HepG2 (cell line): ENCODE results near the gene TPSD1. TPM values are rescaled to one million over a fixed set of nuclear protein-coding genes. Genes with fewer than 3 reads are reported as not detected.

Experiments used
- ATF7 ChIP-seq, 2 experiments: fragments of 450-650 bp in 1 of 2; sonication (generic) in 1 of 2; formaldehyde crosslinking in 1 of 2; IDR thresholded peaks; 2 replicates each; pipeline versions ENCODE4 v1.4.0 to v1.6.1; 2016 to 2020; ENCODE audit warnings: antibody characterized with exemption in 1 of 2, mild to moderate bottlenecking in 1 of 2, missing genetic modification reagents in 1 of 2
- ELF3 ChIP-seq: IDR thresholded peaks from 2 replicates; pipeline ENCODE4 v1.6.1; 2016; ENCODE audit warnings: missing genetic modification reagents, missing compliant biosample characterization
- ETV5 ChIP-seq: IDR thresholded peaks from 2 replicates; pipeline ENCODE4 v1.6.1; 2018; ENCODE audit warnings: missing biosample characterization, missing genetic modification reagents, inconsistent platforms, borderline replicate concordance
- FOSL2 ChIP-seq: sonication (generic); formaldehyde crosslinking; IDR thresholded peaks from 2 replicates; pipeline ENCODE4 v1.4.0; 2020; ENCODE audit warnings: missing genetic modification reagents
- FOXA3 ChIP-seq: IDR thresholded peaks from 2 replicates; pipeline ENCODE4 v1.6.1; 2016; ENCODE audit warnings: missing genetic modification reagents, missing compliant biosample characterization
- FOXK1 ChIP-seq: sonication (generic); formaldehyde crosslinking; IDR thresholded peaks from 2 replicates; pipeline ENCODE4 v1.4.0; 2020; ENCODE audit warnings: low read depth, missing genetic modification reagents, borderline replicate concordance
- FOXK2 ChIP-seq: fragments of 450-650 bp; IDR thresholded peaks from 2 replicates; pipeline ENCODE4 v1.6.1; 2016
- FOXM1 ChIP-seq: sonication (generic); formaldehyde crosslinking; IDR thresholded peaks from 2 replicates; pipeline ENCODE4 v1.5.0; 2020; ENCODE audit warnings: missing genetic modification reagents
- FOXP1 ChIP-seq, 2 experiments: fragments of 450-650 bp in 1 of 2; IDR thresholded peaks; 2 replicates each; pipeline ENCODE4 v1.6.1; 2017 to 2018; ENCODE audit warnings: antibody characterized with exemption in 1 of 2
- GATA4 ChIP-seq: sonication (generic); IDR thresholded peaks from 2 replicates; pipeline ENCODE4 v1.6.1; 2016; ENCODE audit warnings: antibody characterized with exemption, low read depth, borderline replicate concordance
- HDAC2 ChIP-seq: sonication (generic); formaldehyde crosslinking; IDR thresholded peaks from 2 replicates; pipeline ENCODE4 v1.4.0; 2020; ENCODE audit warnings: missing genetic modification reagents
- HIC2 ChIP-seq: sonication (generic); formaldehyde crosslinking; IDR thresholded peaks from 2 replicates; pipeline ENCODE4 v1.9.0; 2022; ENCODE audit warnings: low read depth, missing genetic modification reagents
- HOMEZ ChIP-seq: IDR thresholded peaks from 2 replicates; pipeline ENCODE4 v1.6.1; 2016; ENCODE audit warnings: low read depth
- MED1 ChIP-seq: sonication (generic); formaldehyde crosslinking; IDR thresholded peaks from 2 replicates; pipeline ENCODE4 v1.4.0; 2020; ENCODE audit warnings: missing genetic modification reagents
- NFYB ChIP-seq: sonication (generic); formaldehyde crosslinking; IDR thresholded peaks from 2 replicates; pipeline ENCODE4 v1.4.0; 2020; ENCODE audit warnings: missing genetic modification reagents
- NRL ChIP-seq: sonication (generic); formaldehyde crosslinking; IDR thresholded peaks from 2 replicates; pipeline ENCODE4 v1.5.0; 2020; ENCODE audit warnings: missing genetic modification reagents, mild to moderate bottlenecking, moderate library complexity, borderline replicate concordance
- PHF21A ChIP-seq: sonication (generic); formaldehyde crosslinking; IDR thresholded peaks from 2 replicates; pipeline ENCODE4 v1.5.0; 2020; ENCODE audit warnings: mild to moderate bottlenecking, missing genetic modification reagents
- RXRB ChIP-seq: IDR thresholded peaks from 2 replicates; pipeline ENCODE4 v1.6.1; 2016; ENCODE audit warnings: borderline replicate concordance, missing genetic modification reagents, missing compliant biosample characterization
- SAP130 ChIP-seq: IDR thresholded peaks from 2 replicates; pipeline ENCODE4 v1.6.1; 2016; ENCODE audit warnings: low read depth
- SIX1 ChIP-seq: sonication (generic); formaldehyde crosslinking; IDR thresholded peaks from 2 replicates; pipeline ENCODE4 v1.4.0; 2020; ENCODE audit warnings: missing genetic modification reagents, borderline replicate concordance
- SSRP1 ChIP-seq: IDR thresholded peaks from 2 replicates; pipeline ENCODE4 v1.6.1; 2016; ENCODE audit warnings: control low read depth
- TBX2 ChIP-seq: sonication (generic); formaldehyde crosslinking; IDR thresholded peaks from 2 replicates; pipeline ENCODE4 v1.5.0; 2020; ENCODE audit warnings: missing genetic modification reagents, mild to moderate bottlenecking, borderline replicate concordance
- TFE3 ChIP-seq: IDR thresholded peaks from 2 replicates; pipeline ENCODE4 v1.6.1; 2016
- ZNF607 ChIP-seq: sonication (generic); formaldehyde crosslinking; IDR thresholded peaks from 2 replicates; pipeline ENCODE4 v1.5.1; 2020; ENCODE audit warnings: missing genetic modification reagents, mild to moderate bottlenecking, borderline replicate concordance
- ZNF672 ChIP-seq: sonication (generic); formaldehyde crosslinking; IDR thresholded peaks from 2 replicates; pipeline ENCODE4 v1.8.1; 2022; ENCODE audit warnings: missing genetic modification reagents
- polyA plus RNA-seq, 8 experiments: library from polyadenylated mRNA; depleted of rRNA in 3 of 8; stranded (reverse) in 7 of 8; unstranded in 1 of 8; fragments of >200 nt; fragmentation: Illumina TruSeq in 4 of 8; extraction: Trizol in 4 of 8; gene quantifications; 2 replicates each; pipeline versions ENCODE4 v1.2.1 to v1.2.3, GENCODE V29; 2011 to 2016; ENCODE audit warnings: low read depth in 4 of 8, missing spikeins in 1 of 8, mixed read lengths in 1 of 8; ENCODE audit not compliant: insufficient read depth in 1 of 8
- total RNA-seq, 5 experiments: library from RNA; depleted of rRNA; stranded (reverse); fragments of >200 nt; fragmentation: Illumina TruSeq; extraction: Trizol; gene quantifications; 2 replicates each; pipeline ENCODE4 v1.2.3, GENCODE V29; 2016; ENCODE audit warnings: low read depth in 1 of 5
- TF ChIP-seq, protein P1 (sequence below): sonication (generic); IDR thresholded peaks from 2 replicates; pipeline ENCODE4 v1.6.1; 2016; ENCODE audit warnings: low read depth, borderline replicate concordance

The TPSD1 gene
- total and polyA plus RNA-seq, 2 of the 13 experiments (the other 11 are each of a cell fraction or from before 2014, with no cell fraction given): not detected

DNA sequence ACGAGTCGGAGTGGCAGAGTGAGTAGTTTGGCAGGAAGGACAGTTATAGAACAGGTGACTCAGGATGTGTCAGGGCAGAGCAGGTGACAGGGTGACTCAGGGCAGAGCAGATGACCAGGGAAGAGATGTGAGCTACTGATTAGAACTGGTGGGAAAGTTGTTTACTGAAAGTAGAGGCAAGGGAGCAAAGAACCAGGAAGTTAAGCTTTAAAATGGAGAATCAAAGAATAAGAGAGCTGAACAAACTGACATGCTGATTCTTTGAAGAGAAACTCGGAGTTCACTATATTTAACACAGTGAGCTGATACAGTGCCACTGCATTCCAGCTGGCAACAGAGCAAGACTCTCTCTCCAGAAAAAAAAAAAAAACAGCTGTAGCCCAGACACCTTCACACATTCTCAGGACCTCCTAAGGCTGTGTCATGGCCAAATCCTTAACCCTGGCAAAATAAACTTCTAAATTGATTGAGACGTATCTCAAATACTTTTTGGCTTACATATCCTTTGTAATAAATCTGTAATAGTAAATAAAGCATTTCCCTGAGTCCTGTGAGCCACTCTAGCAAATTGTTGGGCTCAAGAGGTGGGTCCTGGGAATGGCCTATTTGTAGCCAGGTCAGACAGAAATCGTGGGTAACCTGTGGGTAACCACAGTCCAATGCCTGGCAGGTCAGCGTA is 41.3 kb downstream of the TPSD1 start (continued):
- TF ChIP-seq HOMEZ (peak; percentile 31; the same call in 1 of the 2 replicates), FOXM1 (CRISPR knock-in tag) (no peak), FOXK2 (peak; percentile 69), NRL (CRISPR knock-in tag) (no peak), ELF3 (peak; percentile 99), RXRB (CRISPR knock-in tag) (peak; percentile 61; the same call in 1 of the 2 replicates), ETV5 (CRISPR knock-in tag) (peak; percentile 64; the same call in 1 of the 2 replicates), TBX2 (CRISPR knock-in tag) (peak; percentile 34; the same call in 1 of the 2 replicates), ZNF607 (CRISPR knock-in tag) (peak; percentile 45; the same call in 1 of the 2 replicates), HDAC2 (0 out of 2 replicates have a peak, but pooled peaks have one; percentile 12), ATF7 (IDR thresholded peaks at IDR 0.05) (0 out of 2 replicates have a peak, but pooled peaks have one; percentile 12), ATF7 (CRISPR knock-in tag; IDR thresholded peaks at IDR 0.05) (no peak), GATA4 (no peak), FOXP1 (IDR thresholded peaks at IDR 0.05) (0 out of 2 replicates have a peak, but pooled peaks have one; percentile 17), FOXP1 (CRISPR knock-in tag; IDR thresholded peaks at IDR 0.05) (0 out of 2 replicates have a peak, but pooled peaks have one; percentile 12), SSRP1 (CRISPR knock-in tag) (no peak), FOXK1 (0 out of 2 replicates have a peak, but pooled peaks have one; percentile 36), NFYB (CRISPR knock-in tag) (no peak), PHF21A (CRISPR knock-in tag) (0 out of 2 replicates have a peak, but pooled peaks have one; percentile 21), SAP130 (peak; percentile 91), ZNF672 (CRISPR knock-in tag) (no peak), TFE3 (peak; percentile 98), FOXA3 (CRISPR knock-in tag) (peak; percentile 63), MED1 (CRISPR knock-in tag) (peak; percentile 66), HIC2 (no peak), FOSL2 (CRISPR knock-in tag) (peak; percentile 94), SIX1 (CRISPR knock-in tag) (peak; percentile 18; the same call in 1 of the 2 replicates)
- TF ChIP-seq, protein P1, sequence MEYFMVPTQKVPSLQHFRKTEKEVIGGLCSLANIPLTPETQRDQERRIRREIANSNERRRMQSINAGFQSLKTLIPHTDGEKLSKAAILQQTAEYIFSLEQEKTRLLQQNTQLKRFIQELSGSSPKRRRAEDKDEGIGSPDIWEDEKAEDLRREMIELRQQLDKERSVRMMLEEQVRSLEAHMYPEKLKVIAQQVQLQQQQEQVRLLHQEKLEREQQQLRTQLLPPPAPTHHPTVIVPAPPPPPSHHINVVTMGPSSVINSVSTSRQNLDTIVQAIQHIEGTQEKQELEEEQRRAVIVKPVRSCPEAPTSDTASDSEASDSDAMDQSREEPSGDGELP: peak; percentile 82; the same call in 1 of the 2 replicates
